IMR-90 (cell line): ENCODE results near the gene CCDC18.

Source experiments
- POLR2A ChIP-seq: IDR thresholded peaks from 2 replicates; pipeline ENCODE4 v1.6.1; 2012; ENCODE audit warnings: mild to moderate bottlenecking, low read depth, low read length
- TF ChIP-seq, protein P1 (sequence below): conservative IDR thresholded peaks from 2 replicates; pipeline ENCODE4 v1.5.1; 2012; ENCODE audit warnings: mild to moderate bottlenecking, low read depth, low read length, improper control_type of control experiment

GRCh38 chr1:93288558-93288957 is 108.0 kb downstream of the CCDC18 start:
- TF ChIP-seq POLR2A = no peak
- TF ChIP-seq, protein P1, sequence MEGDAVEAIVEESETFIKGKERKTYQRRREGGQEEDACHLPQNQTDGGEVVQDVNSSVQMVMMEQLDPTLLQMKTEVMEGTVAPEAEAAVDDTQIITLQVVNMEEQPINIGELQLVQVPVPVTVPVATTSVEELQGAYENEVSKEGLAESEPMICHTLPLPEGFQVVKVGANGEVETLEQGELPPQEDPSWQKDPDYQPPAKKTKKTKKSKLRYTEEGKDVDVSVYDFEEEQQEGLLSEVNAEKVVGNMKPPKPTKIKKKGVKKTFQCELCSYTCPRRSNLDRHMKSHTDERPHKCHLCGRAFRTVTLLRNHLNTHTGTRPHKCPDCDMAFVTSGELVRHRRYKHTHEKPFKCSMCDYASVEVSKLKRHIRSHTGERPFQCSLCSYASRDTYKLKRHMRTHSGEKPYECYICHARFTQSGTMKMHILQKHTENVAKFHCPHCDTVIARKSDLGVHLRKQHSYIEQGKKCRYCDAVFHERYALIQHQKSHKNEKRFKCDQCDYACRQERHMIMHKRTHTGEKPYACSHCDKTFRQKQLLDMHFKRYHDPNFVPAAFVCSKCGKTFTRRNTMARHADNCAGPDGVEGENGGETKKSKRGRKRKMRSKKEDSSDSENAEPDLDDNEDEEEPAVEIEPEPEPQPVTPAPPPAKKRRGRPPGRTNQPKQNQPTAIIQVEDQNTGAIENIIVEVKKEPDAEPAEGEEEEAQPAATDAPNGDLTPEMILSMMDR = no peak
